Caco-2 (cell line): Measurements from ENCODE around the gene RASGRF1. TPM values are rescaled to one million over a fixed set of nuclear protein-coding genes. Genes with fewer than 3 reads are reported as not detected.

Experiments
- BruUV-seq: library from RNA; stranded (reverse); fragments of 400-500 nt; replicated peaks from 2 replicates; lab custom pipeline; 2021; lab: Mats Ljungman, UMichigan
- CTCF ChIA-PET: fragments of 300-600 bp; sonication (Branson Sonifier 250); formaldehyde crosslinking; loops from one replicate; lab custom pipeline; 2022; ENCODE audit warnings: antibody characterized with exemption; lab: Charles Lee
- POLR2A ChIA-PET: fragments of 300-600 bp; sonication (Branson Sonifier 250); formaldehyde crosslinking; loops from one replicate; lab custom pipeline; 2022; ENCODE audit warnings: antibody characterized with exemption; lab: Charles Lee
- DNase-seq, 2 experiments: peaks; one replicate each; pipeline versions ENCODE4 v3.0.0 to v3.0.0-alpha.2; 2020 to 2022
- H3K27me3 ChIP-seq: replicated peaks from 2 replicates; pipeline ENCODE4 v1.6.0; 2011; ENCODE audit warnings: low read length; ENCODE audit not compliant: control insufficient read depth, insufficient read depth
- H3K36me3 ChIP-seq: 2 replicates; pipeline ENCODE4 v1.5.1; 2011; ENCODE audit warnings: low read length; ENCODE audit not compliant: control insufficient read depth, insufficient read depth
- H3K4me1 ChIP-seq: fragments of 250-450 bp; sonication (Bioruptor Pico); 2 replicates; pipeline ENCODE4 v1.5.1; 2020; ENCODE audit warnings: mild to moderate bottlenecking
- H3K4me3 ChIP-seq: 2 replicates; pipeline ENCODE4 v1.5.1; 2011; ENCODE audit warnings: low read depth, mild to moderate bottlenecking, control low read depth, low read length
- H3K9me3 ChIP-seq: fragments of 250-450 bp; sonication (Bioruptor Pico); 2 replicates; pipeline ENCODE4 v1.5.1; 2020; ENCODE audit warnings: mild to moderate bottlenecking, moderate library complexity
- H3K27ac Mint-ChIP-seq: one replicate; pipeline ENCODE4 v1.8.0; 2022; ENCODE audit warnings: mixed read lengths; ENCODE audit not compliant: unreplicated experiment
- H3K27me3 Mint-ChIP-seq: one replicate; pipeline ENCODE4 v1.8.0; 2022; ENCODE audit warnings: mixed read lengths; ENCODE audit not compliant: insufficient read depth, unreplicated experiment
- H3K36me3 Mint-ChIP-seq: one replicate; pipeline ENCODE4 v1.8.0; 2022; ENCODE audit warnings: mild to moderate bottlenecking, mixed read lengths; ENCODE audit not compliant: insufficient read depth, unreplicated experiment
- H3K4me1 Mint-ChIP-seq: one replicate; pipeline ENCODE4 v1.8.0; 2022; ENCODE audit warnings: low read depth, mixed read lengths; ENCODE audit not compliant: unreplicated experiment
- H3K4me3 Mint-ChIP-seq: one replicate; pipeline ENCODE4 v1.8.0; 2022; ENCODE audit warnings: mild to moderate bottlenecking, moderate library complexity, mixed read lengths; ENCODE audit not compliant: unreplicated experiment
- H3K9me3 Mint-ChIP-seq: one replicate; pipeline ENCODE4 v1.8.0; 2022; ENCODE audit warnings: mixed read lengths; ENCODE audit not compliant: unreplicated experiment
- CTCF ChIP-seq, 2 experiments: fragments of 200-600 bp in 1 of 2; IDR thresholded peaks; 1 replicate in 1 of 2; 2 replicates in 1 of 2; pipeline versions ENCODE4 v1.5.1 to v1.8.0; 2011 to 2022; ENCODE audit warnings: antibody characterized with exemption in 1 of 2, control low read depth in 1 of 2, inconsistent platforms in 1 of 2, low read depth in 1 of 2, low read length in 1 of 2, mild to moderate bottlenecking in 1 of 2, moderate library complexity in 1 of 2; ENCODE audit not compliant: insufficient read depth in 1 of 2, severe bottlenecking in 1 of 2, unreplicated experiment in 1 of 2
- intact Hi-C: fragments of 100-400 bp; cut with micrococcal nuclease; formaldehyde crosslinking; loops from one replicate; pipeline ENCODE4 v1.10.0; 2022; ENCODE audit not compliant: unreplicated experiment
- total RNA-seq: library from RNA; stranded (reverse); gene quantifications from 2 replicates; pipeline ENCODE4 v1.2.3, GENCODE V29; 2022

RASGRF1 gene
- total RNA-seq, 1 experiment from 2014 or later: 0.57 TPM

DNA sequence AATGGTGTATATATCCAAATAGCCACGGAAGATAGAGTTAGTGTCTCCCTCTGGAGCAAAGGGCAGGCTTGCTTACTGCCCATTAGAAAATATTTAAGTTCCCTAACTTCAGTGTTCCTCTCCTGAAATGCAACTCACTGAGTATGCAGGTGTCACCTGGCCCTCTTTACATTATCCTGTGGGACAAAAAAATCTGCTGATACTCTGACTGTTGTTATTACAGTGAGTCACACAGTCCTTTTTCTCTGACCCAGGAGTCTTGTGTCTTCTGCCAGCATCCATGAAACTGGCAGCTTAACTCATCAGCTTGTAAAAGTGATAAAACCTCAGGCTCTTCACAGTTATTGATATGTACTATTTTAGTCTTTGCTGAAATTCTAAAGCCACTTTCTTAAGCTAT, 42.2 kb upstream of the RASGRF1 start:
- intact Hi-C loops: no loop called here

GRCh38 chr15:79132361-79132760, 41.8 kb upstream of the RASGRF1 start:
- H3K4me3 Mint-ChIP-seq: no peak overlapping the region
- POLR2A ChIA-PET: no interaction called here
- no peak for DNase-seq
- intact Hi-C loops: no loop called here
- Histone ChIP-seq H3K4me1 (no peaks in the 10 kb centered on the region), H3K4me3 (no peak overlapping the region), H3K27me3 (no peaks in the 10 kb centered on the region), H3K36me3 (no peaks in the 10 kb centered on the region), H3K9me3 (no peaks in the 10 kb centered on the region)
- H3K27ac Mint-ChIP-seq: no peak overlapping the region
- CTCF ChIA-PET: no interaction called here
- no peaks in the 10 kb centered on the region for H3K9me3 Mint-ChIP-seq
- peaks cover 6% of the 10 kb centered on the region for H3K4me1 Mint-ChIP-seq
- no peak for TF ChIP-seq CTCF (IDR thresholded peaks at IDR 0.05; ENCODE audit: insufficient read depth in 1 of 2, low read depth in 1 of 2, low read length in 1 of 2, severe bottlenecking in 1 of 2, unreplicated experiment in 1 of 2)
- H3K27me3 Mint-ChIP-seq: peaks cover 8% of the 10 kb centered on the region
- no TSS peak for BruUV-seq
- H3K36me3 Mint-ChIP-seq: no peaks in the 10 kb centered on the region

More for the DNA sequence above, 42.2 kb upstream of the RASGRF1 start:
- Mint-ChIP-seq H3K36me3 (no peaks in the 10 kb centered on the region), H3K27ac (no peak overlapping the region), H3K4me1 (peaks cover 6% of the 10 kb centered on the region), H3K4me3 (no peak overlapping the region), H3K9me3 (no peaks in the 10 kb centered on the region), H3K27me3 (peaks cover 8% of the 10 kb centered on the region)
- ChIA-PET CTCF (no interaction called here), POLR2A (no interaction called here)
- Histone ChIP-seq H3K4me3 (no peak overlapping the region), H3K36me3 (no peaks in the 10 kb centered on the region), H3K27me3 (no peaks in the 10 kb centered on the region), H3K9me3 (no peaks in the 10 kb centered on the region), H3K4me1 (no peaks in the 10 kb centered on the region)
- BruUV-seq: no TSS peak
- no peak for DNase-seq
- no peak for TF ChIP-seq CTCF (IDR thresholded peaks at IDR 0.05; ENCODE audit: insufficient read depth in 1 of 2, low read depth in 1 of 2, low read length in 1 of 2, severe bottlenecking in 1 of 2, unreplicated experiment in 1 of 2)

DNA sequence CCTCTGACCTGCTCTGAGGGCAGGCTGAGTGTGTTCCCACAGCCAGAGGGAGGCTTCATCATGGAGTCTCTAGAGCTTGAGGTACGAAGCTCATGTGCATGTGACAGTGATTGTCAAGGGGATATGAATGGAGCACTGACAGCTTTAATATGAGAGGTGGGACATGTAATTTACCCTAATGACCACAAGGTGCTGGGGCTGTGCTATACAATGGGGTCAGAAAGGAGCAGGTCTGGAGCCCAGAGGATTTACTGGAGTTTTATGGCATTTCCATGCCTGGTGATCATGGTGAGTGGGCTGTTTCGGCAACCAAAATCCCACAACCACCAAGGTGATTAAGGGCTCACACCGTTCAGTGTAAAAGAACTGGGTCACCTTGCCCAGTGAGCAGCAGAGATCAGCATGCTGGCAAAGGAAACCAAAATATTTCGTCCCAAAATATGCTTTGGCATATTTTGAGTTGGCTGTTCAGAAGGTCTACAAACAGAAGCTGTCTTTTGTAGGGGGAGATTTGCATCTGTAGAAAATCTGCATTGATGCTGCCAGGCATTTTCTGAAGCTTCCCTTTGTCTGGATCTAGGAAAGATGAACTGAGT, 40.1 kb upstream of the RASGRF1 start:
- Histone ChIP-seq H3K4me1 (no peaks in the 10 kb centered on the region), H3K9me3 (no peaks in the 10 kb centered on the region), H3K4me3 (no peak overlapping the region), H3K36me3 (no peaks in the 10 kb centered on the region), H3K27me3 (no peaks in the 10 kb centered on the region)
- TF ChIP-seq CTCF (IDR thresholded peaks at IDR 0.05; ENCODE audit: insufficient read depth in 1 of 2, low read depth in 1 of 2, low read length in 1 of 2, severe bottlenecking in 1 of 2, unreplicated experiment in 1 of 2): peak; percentile 33 to 34
- H3K9me3 Mint-ChIP-seq: no peaks in the 10 kb centered on the region
- H3K27ac Mint-ChIP-seq: no peak overlapping the region
- DNase-seq: no peak
- intact Hi-C loops: loop anchor here (1.0 kb wide), 1 partner anchor 54 kb away; no protein-coding TSS in a partner anchor
- H3K27me3 Mint-ChIP-seq: peaks cover 9% of the 10 kb centered on the region
- ChIA-PET POLR2A (no interaction called here), CTCF (interaction anchor here (1.5 kb wide), 1 partner anchor 54 kb away, joined by 12 read pairs; no protein-coding TSS in a partner anchor)
- no peaks in the 10 kb centered on the region for H3K36me3 Mint-ChIP-seq
- no peak overlapping the region for H3K4me3 Mint-ChIP-seq
- no TSS peak for BruUV-seq
- no peaks in the 10 kb centered on the region for H3K4me1 Mint-ChIP-seq
